Fibroblast of skin of right biceps (primary cell): ENCODE data around the gene CLDN11.

Experiments
- DNase-seq: peaks from one replicate; pipeline ENCODE4 v3.0.0-alpha.2; 2013

CLDN11 gene

DNA sequence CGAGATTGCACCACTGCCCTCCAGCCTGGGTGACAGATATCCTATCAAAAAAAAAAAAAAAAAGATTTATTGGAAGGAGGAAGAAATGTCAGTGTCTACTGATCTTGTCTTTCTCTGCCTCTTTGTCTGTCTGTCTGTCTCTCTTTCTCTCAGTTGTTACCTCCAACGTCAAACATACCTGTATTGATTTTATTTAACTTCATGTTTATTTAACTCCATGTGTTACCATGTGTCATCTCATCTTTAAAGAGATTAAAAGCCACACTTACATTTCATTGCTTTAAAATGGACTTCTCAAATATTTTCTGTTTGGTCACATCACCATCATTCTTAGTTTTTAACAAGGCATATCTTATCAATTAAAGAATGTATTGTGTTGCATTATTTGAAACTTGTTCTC lies 9.4 kb downstream of the CLDN11 start:
- no peak for DNase-seq

DNA sequence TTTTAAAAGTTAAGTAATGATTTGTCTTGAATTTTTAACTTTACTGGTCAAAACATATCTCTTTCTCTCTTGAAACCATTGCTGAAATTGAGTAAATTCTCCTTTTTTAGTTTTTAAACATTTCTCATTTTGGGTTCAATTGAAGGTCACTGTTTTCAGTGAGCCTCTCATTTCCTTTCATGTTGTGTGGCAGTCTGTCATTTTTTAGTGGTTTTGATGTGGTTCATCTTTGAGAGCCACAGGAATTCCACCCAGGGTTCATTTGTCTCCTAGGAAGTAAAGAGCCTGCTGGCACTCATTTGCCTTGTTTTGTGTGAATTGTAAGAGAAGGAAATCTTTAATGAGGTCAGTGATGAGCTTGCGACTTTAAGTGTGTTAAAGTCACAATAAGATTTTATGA lies 10.4 kb downstream of the CLDN11 start:
- peak; percentile 89 for DNase-seq

DNA sequence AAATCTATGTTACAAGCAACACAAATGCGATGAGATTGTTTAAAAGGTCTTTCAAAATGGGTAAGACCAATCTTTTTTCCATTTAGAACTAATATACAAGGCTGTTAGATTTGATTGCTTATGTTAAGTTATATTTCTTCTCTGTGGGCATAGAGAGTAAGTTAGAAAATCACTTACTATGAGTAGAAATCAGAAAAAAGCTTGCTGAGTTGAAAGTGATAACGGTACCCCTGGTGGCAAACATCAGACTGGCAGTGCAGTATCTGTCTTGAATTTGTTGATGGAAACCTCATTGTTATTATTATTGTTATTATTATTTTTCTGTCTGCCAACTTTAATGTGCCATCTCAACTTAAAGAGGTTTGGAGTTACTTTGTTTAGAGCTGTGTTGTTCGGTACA lies 12.4 kb downstream of the CLDN11 start:
- no peak for DNase-seq

DNA sequence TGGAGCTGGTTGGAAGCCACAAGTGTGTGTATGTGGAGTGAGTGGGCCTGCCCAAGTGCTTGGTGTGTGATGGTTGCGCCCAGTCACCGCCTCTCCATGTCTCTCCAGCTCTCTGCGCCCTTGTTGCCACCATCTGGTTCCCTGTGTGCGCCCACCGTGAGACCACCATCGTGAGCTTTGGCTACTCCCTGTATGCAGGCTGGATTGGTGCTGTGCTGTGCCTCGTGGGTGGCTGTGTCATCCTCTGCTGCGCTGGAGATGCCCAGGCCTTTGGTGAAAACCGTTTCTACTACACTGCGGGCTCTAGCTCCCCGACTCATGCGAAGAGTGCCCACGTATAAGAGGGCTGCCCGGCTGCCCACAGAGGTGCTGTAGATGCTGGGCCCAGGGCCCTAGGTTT lies 13.7 kb downstream of the CLDN11 start:
- DNase-seq = no peak

DNA sequence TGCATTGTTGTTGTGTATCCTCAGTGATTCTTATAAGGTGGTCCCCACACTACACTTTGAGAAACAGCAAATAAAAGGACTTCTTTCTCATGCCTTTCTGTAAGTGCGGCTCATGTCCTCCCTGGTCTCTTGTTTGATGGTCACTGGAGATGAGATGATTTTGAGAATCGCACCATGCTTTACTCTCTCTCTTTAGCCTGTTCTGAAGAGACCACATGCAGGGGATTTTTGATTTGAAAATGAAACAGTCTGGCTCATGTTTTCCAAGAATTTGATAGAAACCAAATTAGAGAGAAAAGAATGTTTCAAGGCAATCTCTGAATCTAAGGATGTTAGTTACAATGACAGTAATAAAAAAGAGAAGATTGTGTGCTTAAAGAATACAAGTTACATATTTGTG lies 18.0 kb downstream of the CLDN11 start:
- DNase-seq = no peak

DNA sequence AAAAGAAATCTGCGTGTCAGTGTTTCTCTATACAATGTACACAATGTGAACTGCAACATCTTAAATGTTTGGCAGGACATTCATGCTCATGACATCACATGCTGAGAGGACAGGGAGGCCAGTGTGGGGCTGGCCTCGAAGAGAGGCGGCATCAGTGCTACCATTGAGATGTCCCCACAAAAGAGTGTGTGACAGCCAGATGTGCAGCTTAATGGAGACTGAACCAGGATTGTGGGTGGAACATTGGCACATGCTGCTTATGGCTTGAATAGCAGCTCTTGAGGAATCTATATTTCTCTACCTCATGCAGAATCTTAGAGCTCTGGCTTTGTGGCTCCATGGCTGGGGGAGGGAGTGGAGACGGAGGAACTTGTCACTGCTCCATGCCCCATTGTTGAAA lies 18.5 kb downstream of the CLDN11 start:
- DNase-seq = no peak

- DNase-seq = no peak
These were observed 19.2 kb downstream of the CLDN11 start for GRCh38 chr3:170437696-170438407.

DNA sequence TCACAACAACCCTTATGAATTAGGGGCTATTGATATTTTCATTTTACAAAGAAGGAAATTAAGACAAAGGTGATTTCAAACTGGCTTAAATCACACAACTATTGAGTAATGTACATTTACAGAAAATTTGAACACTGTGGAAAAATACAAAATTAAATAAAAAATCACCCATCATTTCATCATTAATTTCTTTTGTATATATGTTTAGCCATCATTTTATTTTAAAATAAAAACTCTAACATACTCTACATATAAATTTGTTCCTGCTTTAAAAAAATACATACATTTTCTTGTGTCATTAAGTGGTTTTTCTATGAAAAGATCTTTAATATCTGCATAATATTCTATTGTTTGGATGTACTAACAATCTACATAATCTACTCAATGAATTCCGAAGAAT lies 20.2 kb downstream of the CLDN11 start:
- DNase-seq = no peak

DNA sequence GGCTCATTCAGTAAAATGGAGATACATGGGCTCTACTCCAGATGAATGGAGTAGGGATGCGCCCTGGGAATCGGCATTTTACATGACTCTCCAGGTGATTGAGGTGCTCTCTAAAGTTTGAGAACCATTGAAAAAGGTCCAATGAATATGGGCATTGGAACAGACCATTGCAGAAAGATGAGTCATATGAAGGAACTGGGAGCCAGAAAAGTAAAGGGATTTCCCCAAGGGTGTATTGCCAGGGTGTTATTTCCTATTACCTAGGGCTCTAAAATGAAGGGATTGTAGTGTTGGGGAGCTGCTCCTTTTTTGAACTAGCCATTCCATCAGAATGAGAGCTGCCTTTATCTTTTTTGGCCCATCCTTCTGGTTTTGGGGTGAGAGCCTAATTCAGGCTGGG lies 21.7 kb downstream of the CLDN11 start:
- peak; percentile 44 for DNase-seq

DNA sequence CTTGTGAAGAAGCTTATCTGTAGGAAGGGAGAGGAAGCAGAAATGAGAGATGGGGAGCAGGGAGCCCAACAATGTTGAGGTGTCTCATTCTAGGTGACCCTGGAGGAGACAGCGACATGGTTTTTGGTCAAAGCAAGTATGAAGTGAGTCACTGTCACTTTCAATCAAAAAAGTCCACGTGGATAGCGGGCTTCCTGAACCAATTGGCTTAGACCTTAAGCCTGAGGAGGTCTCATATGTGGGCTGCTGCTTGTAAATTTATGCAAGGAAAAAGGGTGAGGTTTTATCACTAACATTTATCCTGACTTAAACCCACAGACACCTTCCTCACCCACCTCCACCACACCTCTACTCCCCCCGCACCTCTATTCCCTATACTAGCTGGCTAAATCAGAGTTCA lies 22.7 kb downstream of the CLDN11 start:
- DNase-seq = no peak

- no peak for DNase-seq
These were observed 24.3 kb downstream of the CLDN11 start for GRCh38 chr3:170442947-170443346.

- DNase-seq = no peak
These were observed 24.8 kb downstream of the CLDN11 start for GRCh38 chr3:170443457-170443856.

- peak; percentile 33 for DNase-seq
These were observed 29.9 kb downstream of the CLDN11 start for GRCh38 chr3:170448584-170448983.

DNA sequence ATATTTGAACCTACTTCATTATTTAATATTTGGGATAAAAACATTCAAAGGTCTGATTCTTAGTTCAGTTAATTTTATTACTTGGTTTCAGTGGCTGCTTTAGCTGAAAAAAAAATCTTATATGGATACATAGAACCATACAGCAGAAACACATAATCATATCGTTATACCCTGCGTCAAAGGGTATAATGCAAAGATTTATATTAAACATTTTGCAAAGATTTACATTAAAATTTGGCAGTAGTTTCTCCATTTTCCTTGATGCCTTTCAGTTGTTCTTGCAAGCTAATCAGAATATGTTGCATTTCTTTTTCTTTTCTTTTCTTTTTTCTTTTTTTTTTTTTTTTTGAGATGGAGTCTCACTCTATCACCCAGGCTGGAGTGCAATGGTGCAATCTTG lies 31.4 kb downstream of the CLDN11 start:
- no peak for DNase-seq

DNA sequence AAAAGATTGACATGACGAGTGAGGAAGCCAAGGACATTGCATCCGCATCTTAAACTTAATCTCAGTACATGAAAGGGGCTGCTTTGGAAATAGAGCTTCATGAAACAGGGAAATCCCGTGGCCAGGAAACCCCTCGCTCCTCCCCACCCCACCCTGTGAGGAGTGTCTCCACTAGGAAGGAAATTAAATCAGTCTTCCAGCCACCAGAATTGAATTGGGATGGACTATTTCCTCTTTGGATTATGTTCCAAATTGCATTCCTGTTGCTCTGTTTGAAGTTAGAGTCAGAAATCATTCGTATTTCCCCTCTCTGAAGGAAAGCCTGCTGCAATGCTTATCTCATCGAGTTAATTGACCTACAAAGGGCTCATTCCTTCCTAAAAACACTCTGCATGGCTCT lies 35.8 kb downstream of the CLDN11 start:
- no peak for DNase-seq

DNA sequence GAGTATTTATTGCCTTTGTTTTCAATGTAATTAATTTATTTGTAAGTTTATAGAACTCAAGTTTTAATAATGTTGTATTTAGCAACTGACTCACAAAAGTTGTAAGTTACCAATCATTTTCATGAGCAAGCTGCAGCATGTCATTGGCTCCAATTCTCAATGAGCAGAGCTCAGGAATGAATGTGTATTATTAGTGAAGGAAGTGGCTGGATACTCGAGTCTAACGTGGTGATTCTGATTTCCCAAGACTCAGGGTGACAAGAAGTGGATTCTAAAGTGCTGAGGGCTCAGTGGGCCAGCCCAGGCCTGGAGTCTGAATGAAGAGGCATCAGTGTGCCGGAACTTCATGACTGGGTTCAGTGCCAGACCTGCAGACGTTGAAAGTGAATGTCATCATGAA lies 39.6 kb downstream of the CLDN11 start:
- DNase-seq = no peak

GRCh38 chr3:170463011-170463410 lies 44.3 kb downstream of the CLDN11 start:
- DNase-seq = no peak

DNA sequence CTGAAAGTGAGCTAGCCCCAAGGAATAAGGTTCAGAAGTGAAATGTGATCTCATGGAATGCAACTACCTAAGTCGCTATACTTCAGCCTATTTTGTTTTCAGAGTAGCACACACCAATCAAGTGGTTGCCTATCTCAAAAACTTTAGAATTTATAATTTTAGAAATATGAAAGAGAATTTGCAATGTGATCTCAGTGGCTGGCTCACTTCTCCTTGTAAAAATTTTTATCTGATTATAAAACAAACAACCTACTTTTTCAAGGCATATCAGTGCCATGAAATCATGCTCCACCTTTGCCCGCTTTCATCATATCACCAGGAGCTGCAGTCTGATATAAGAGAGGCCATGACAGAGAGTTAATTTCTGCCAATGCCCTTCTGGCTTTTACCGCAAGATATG lies 47.3 kb downstream of the CLDN11 start:
- no peak for DNase-seq

DNA sequence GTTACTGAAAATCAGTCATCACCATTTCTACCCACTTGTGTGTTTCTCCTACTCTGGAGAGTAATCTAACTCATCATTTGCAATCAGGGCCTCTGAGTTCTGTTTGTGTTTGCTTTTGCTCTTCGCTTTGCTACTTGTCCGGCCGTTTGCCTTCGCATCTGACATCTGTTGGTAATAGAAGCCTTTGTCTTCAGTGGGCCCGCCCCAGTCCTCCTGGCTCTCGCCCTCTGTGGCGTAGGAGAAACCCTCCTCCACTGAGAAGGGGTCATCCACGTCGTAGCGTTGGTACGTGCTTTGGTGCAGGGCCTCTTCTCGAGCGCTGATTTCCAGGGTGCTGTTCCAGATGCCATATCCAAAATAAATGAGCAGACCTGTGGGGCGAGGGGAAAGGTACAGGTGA lies 48.3 kb downstream of the CLDN11 start:
- no peak for DNase-seq

DNA sequence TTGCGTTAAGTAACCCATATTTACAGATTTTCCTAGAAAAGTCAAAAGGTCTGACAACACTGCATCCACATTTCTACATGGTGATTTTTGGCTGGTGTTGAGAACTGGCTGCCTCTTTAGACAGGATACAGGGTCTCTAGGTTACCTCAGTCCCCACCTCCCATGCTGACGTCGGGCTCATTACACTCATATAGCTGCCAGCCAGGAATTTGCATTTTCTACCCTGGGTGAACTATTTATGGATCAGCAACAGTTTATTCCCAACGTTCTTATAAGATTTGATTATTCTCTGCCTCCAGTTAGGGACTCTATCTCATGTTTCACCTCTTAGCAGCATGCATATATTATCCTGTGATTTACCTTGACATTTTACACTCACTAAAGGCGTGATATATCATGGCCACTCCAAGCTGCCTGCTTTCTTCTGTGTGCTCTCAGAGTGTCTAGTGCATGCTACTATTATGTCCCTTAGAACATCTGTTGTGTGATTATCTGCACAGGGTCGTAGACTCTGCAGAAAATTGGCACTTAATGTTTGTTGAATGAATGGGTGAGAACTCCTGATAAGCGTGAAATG lies 49.0 kb downstream of the CLDN11 start:
- DNase-seq = no peak

GRCh38 chr3:170469151-170470062 lies 50.7 kb downstream of the CLDN11 start:
- peak; percentile 96 for DNase-seq

DNA sequence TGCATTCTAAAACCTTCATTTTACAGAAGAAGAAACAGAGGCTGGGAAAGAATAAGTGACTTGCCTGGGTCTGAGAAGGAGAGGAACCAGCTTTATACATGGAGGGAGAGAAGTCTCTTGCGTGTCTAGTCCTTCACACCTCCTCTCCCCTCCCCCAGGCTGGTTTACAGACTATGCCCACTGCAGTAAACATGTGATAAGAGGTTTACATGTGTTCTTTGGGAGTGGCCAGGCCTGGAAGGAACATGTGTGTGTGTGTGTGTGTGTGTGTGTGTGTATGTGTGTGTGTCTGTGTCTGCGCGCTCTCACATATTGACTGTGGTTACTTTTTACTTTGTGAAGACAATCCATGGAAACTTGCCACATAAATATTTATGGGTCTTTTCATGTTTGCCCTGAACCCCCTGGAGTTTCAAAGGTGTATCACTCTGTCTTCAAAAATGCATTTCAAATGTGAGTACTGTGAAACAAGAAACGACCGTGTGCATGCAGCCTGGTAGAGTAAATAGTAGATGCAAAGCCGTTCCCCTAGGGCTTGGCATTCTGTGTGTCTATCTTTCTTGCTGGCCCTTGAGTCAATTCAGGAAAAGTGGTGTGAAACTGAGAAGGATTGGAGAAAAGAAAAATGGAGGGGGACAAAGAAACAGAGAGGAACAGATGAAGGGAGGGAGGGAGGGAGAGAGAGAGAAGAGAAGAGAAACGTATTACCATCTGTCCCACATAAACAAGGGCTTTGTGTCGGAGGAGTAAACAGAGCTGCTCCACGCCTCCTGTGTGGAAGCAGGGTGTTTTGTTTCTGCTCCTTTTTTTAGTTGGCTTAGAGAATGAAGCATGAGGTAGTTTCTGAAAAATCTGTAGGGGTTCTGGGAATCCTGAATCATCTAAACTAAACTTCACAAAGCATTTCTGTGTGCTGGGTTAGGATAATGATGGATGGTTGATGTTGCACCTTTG lies 51.7 kb downstream of the CLDN11 start:
- peak; percentile 73 for DNase-seq

GRCh38 chr3:170471149-170471548 lies 52.5 kb downstream of the CLDN11 start:
- DNase-seq = no peak
